Heart right ventricle (tissue), 16 donors: ENCODE measurements around the gene CACTIN. TPM values are rescaled to one million over a fixed set of nuclear protein-coding genes. Genes with fewer than 3 reads are reported as not detected.
A peak's percentile ranks its signal among the peaks of the same experiment; 100 is the strongest.

Experiments used
- ATAC-seq, 8 donors: fragments of 200-7000 bp; cut with Tn5 transposase; one replicate each; pipeline ENCODE4 v1.9.1; 2020; ENCODE audit warnings: mild to moderate bottlenecking in 8 of 8, moderate library complexity in 8 of 8, moderate number of reproducible peaks in 1 of 8
- DNase-seq, 2 donors: peaks; one replicate each; pipeline ENCODE4 v3.0.0-alpha.2; 2020
- H3K27ac ChIP-seq, 10 donors: fragments of 200-600 bp; sonication (generic) in 2 of 10; one replicate each; pipeline versions ENCODE4 v1.5.0 to v1.8.0; 2020 to 2022; ENCODE audit warnings: mild to moderate bottlenecking in 3 of 10
- H3K27me3 ChIP-seq, 7 donors: fragments of 200-600 bp; one replicate each; pipeline ENCODE4 v1.8.0; 2021 to 2022; ENCODE audit warnings: mild to moderate bottlenecking in 2 of 7
- H3K36me3 ChIP-seq, 9 donors: fragments of 200-600 bp; sonication (generic) in 1 of 9; one replicate each; pipeline versions ENCODE4 v1.5.0 to v1.8.0; 2020 to 2022; ENCODE audit warnings: mild to moderate bottlenecking in 2 of 9
- H3K4me1 ChIP-seq, 9 donors: fragments of 200-600 bp; sonication (generic) in 1 of 9; one replicate each; pipeline versions ENCODE4 v1.5.0 to v1.8.0; 2020 to 2022; ENCODE audit warnings: mild to moderate bottlenecking in 4 of 9
- H3K4me3 ChIP-seq, 10 donors: fragments of 200-600 bp; sonication (generic) in 2 of 10; one replicate each; pipeline versions ENCODE4 v1.5.0 to v1.8.0; 2020 to 2022; ENCODE audit warnings: mild to moderate bottlenecking in 7 of 10, moderate library complexity in 2 of 10
- H3K9me3 ChIP-seq, 11 donors: fragments of 200-600 bp in 10 of 11; sonication (generic) in 2 of 11; one replicate each; pipeline versions ENCODE4 v1.5.0 to v1.8.0; 2013 to 2022; ENCODE audit warnings: mild to moderate bottlenecking in 2 of 11, control low read depth in 1 of 11, moderate library complexity in 1 of 11
- WGBS, 2 donors: extraction: QIAGEN DNeasy Blood & Tissue Kit; methylation state at CpG; one replicate each; pipeline ENCODE4 v1.1.7; 2013; ENCODE audit warnings: inconsistent platforms in 1 of 2; 5-methylcytosine and 5-hydroxymethylcytosine counted together
- intact Hi-C, 10 donors: fragments of 100-400 bp; cut with DNase I; formaldehyde crosslinking; loops; one replicate each; pipeline versions ENCODE4 v1.11.1 to v1.14.2; 2022
- polyA plus RNA-seq, 2 donors: library from polyadenylated mRNA; stranded (reverse); fragments of 200-250 nt; gene quantifications; one replicate each; pipeline ENCODE4 v1.2.3, GENCODE V29; 2013
- total RNA-seq, 10 donors: library from RNA; stranded (reverse); fragmentation: NEBNext Ultra II Directional in 3 of 10; extraction: Animal tissue kit (Norgen Biotek cat#: 25700) in 3 of 10; gene quantifications; one replicate each; pipeline versions ENCODE4 v1.2.1 to v1.2.4, GENCODE V29; 2021 to 2023
- TF ChIP-seq, protein P1 (sequence below), 9 donors: fragments of 200-600 bp; sonication (generic) in 2 of 9; IDR thresholded peaks; one replicate each; pipeline versions ENCODE4 v1.5.0 to v1.8.0; 2021 to 2022; ENCODE audit warnings: antibody characterized with exemption in 9 of 9, mild to moderate bottlenecking in 5 of 9, moderate library complexity in 1 of 9
- donor health status: Arrhythmogenic right ventricular cardiomyopathy.
- donor health status: ischemic (EF 13 %, LVEDD 7.1; RV severe dilation, severe dysfunction).
- donor health status: healthy with polysubstance abuse.
- donor health status: DM: no; HTN: yes; CAD: no.
- donor health status: DM: no; HTN: no; CAD: no.
- donor health status: ischemic (EF 25% LVEDD 6.9; RV normal size, moderate dysfunction).
- donor health status: ischemic (EF 25% LVEDD 5.7; RV mildly dilated, moderate dysfunction).
- donor health status: healthy.
- donor health status: DM: yes; HTN: yes; CAD: no.
- donor health status: Ischemic cardiomyopathy.
- donor health status: ischemic (EF 35%, LVEDD 5.7; RV mildly dilated, moderate dysfunction).
- donor health status: nonischemic (EF 11% LVEDD 7.7; RV severe dilation, severe dysfunction).
- donor health status: DM: yes; HTN: yes; CAD: no.
- donor health status: PGD.
- donor health status: ischemic (EF 29% LVEDD 5.4; RV normal size, mild dysfunction).
- donor health status: nonischemic (EF 23%, LVEDD 6.1; RV moderate dilation, normal function).

The CACTIN gene
- total and polyA plus RNA-seq, 12 donors, result 9.7 to 17.6 (median 12.7) TPM

DNA sequence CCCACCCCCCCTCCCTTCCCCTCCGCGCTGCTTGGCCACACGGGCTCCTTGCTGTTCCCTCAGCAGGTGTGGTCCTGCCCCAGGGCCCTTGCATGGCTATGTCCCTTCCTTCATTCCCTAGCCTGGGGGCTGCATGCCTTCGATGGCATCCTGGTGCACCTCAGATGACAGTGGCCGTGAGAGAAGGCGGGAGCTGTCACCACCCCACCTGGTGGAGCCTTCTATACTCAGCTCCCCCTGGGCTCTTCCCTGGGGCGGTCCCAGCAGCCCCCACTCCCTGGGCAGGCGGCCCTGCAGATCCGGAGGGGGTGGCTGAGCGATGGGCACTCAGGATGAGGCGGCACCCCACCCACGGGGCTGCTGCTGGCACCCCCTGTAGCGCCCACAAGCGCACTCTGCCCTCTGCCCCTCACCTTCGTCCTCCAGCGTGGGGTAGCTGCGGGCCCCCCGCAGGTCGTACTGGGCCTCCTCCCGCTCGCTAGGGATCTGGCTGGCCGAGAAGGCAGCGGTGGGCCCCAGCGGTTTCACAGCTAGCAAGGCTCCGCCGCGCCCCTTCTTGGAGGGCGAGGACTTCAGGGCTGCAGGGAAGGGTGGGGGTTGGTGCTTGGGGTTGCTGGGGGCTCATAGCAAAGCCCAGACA, 17.2 kb upstream of the CACTIN start:
- H3K27me3 ChIP-seq, result no peaks in the 10 kb centered on the region
- no peak for DNase-seq
- intact Hi-C loops, result no loop called here
- no peak overlapping the region for H3K27ac ChIP-seq
- 85 to 94% methylated on average over 28 of the region's 28 CpGs for WGBS, 2 donors
- no peak overlapping the region for H3K4me3 ChIP-seq
- H3K9me3 ChIP-seq, result no peaks in the 10 kb centered on the region
- H3K36me3 ChIP-seq, result peaks cover 0 to 95% (median 25%) of the 10 kb centered on the region in 9 donors
- no peak for ATAC-seq
- H3K4me1 ChIP-seq, result peaks cover 0 to 12% (median 2%) of the 10 kb centered on the region in 9 donors
- TF ChIP-seq, protein P1, sequence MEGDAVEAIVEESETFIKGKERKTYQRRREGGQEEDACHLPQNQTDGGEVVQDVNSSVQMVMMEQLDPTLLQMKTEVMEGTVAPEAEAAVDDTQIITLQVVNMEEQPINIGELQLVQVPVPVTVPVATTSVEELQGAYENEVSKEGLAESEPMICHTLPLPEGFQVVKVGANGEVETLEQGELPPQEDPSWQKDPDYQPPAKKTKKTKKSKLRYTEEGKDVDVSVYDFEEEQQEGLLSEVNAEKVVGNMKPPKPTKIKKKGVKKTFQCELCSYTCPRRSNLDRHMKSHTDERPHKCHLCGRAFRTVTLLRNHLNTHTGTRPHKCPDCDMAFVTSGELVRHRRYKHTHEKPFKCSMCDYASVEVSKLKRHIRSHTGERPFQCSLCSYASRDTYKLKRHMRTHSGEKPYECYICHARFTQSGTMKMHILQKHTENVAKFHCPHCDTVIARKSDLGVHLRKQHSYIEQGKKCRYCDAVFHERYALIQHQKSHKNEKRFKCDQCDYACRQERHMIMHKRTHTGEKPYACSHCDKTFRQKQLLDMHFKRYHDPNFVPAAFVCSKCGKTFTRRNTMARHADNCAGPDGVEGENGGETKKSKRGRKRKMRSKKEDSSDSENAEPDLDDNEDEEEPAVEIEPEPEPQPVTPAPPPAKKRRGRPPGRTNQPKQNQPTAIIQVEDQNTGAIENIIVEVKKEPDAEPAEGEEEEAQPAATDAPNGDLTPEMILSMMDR (IDR thresholded peaks at IDR 0.05), result no peak

DNA sequence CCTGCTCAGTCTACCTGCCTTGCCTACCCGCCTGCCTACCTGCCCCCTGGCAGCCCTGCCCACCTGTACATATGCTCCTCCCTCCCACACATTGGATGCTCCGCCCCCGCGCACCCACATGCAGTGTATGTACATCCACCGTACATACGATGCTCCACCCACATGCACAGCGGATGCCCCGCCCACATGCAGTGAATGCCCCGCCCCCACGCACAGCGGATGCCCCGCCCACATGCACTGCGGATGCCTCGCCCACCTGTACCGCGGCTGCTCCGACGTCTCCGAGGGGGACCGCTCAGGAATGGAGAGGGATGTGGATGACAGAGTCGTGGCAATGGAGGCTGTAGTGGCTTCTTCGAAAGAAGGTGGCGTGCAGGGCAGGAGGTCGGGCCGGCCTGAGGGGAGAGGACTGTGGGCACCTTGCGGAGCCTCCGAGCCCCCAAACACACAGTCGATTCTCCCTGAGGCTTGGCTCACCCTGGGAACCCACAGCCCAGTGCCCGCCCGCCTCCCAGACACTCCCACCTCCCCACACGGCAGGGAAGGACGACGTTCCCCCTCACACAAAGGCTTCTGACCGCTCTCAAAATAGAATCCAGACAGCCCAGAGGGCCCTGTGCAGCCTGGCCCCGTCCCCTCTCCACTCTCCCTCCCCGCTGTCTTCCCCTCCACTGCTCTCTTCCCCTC, 16.5 kb upstream of the CACTIN start:
- no peak overlapping the region for H3K4me3 ChIP-seq
- ATAC-seq (peak in 1 of 8 donors; percentile 7), DNase-seq (no peak)
- intact Hi-C loops, result no loop called here
- H3K27ac ChIP-seq, result no peak overlapping the region
- H3K36me3 ChIP-seq, result peaks cover 0 to 95% (median 29%) of the 10 kb centered on the region in 9 donors
- no peaks in the 10 kb centered on the region for H3K27me3 ChIP-seq
- no peaks in the 10 kb centered on the region for H3K9me3 ChIP-seq
- H3K4me1 ChIP-seq, result peaks cover 0 to 12% (median 2%) of the 10 kb centered on the region in 9 donors
- TF ChIP-seq, protein P1 (IDR thresholded peaks at IDR 0.05), result no peak
- 87 to 88% methylated on average over 34 to 36 of the region's 36 CpGs for WGBS, 2 donors

DNA sequence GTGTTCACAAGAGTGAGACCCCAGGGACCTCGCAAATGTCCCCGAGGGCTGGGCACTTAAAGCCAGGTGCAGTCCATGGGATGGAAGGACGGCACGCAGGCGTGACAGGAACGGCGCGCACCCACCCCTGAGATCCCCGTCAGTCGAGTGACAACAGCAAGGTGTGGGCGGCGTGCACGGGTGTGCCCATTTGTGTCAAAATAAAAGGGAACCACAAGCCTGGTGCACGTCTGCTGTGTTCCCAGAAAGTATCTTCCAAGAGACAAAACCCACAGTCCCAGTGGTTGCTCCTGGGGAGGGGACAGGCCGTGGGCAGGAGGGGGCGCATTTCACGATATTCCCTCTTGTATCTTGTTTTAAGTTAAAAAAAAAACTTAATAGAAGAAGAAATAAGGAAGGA, 15.7 kb upstream of the CACTIN start:
- ATAC-seq (no peak), DNase-seq (no peak)
- TF ChIP-seq, protein P1 (IDR thresholded peaks at IDR 0.05), result no peak
- intact Hi-C loops, result no loop called here
- Histone ChIP-seq H3K4me3 (no peak overlapping the region), H3K36me3 (peaks cover 0 to 95% (median 33%) of the 10 kb centered on the region in 9 donors), H3K9me3 (no peaks in the 10 kb centered on the region), H3K4me1 (peaks cover 0 to 12% (median 2%) of the 10 kb centered on the region in 9 donors), H3K27me3 (no peaks in the 10 kb centered on the region), H3K27ac (no peak overlapping the region)
- WGBS, 2 donors, result 93 to 95% methylated on average over 17 of the region's 17 CpGs

DNA sequence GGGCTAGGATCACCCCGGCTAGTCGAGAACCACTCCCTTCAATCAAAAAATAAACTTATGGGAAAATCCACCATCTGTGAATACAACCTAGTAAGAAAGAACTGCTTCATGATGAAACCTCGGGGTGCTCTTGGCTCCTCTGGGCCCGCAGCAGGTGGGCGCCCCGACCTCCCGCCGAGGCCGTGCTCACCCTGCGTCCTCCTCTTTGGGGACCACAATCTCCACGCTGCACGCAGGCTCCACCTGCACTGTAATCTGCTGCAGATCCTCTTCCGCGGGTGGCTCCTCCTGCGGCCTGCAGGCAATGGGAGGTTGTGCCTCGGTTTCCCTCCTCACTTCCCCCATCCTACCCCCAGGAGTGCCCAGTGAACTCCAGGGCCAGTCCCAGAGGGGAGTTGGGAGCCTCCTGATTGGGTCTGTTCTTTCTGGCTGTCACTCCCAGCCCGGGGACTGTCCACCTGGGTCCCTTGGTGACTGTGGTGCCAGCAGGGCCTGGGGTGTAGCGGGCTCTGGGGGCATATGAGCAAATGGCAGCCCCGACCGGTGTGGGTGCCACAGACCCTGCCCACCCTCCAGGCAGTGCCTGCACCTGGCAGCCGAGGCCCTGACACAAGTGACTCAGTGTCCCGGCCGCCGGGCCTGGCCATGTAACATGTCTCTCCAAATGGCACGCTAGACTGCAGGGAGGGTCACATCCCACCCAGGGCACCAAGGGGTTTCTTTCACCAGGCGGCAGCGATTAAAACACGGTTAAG, 15.1 kb upstream of the CACTIN start:
- ATAC-seq (no peak), DNase-seq (no peak)
- H3K27ac ChIP-seq, result no peak overlapping the region
- intact Hi-C loops, result no loop called here
- peaks cover 0 to 12% (median 2%) of the 10 kb centered on the region in 9 donors for H3K4me1 ChIP-seq
- H3K27me3 ChIP-seq, result no peaks in the 10 kb centered on the region
- WGBS, 2 donors, result 95 to 96% methylated on average over 28 of the region's 28 CpGs
- H3K9me3 ChIP-seq, result no peaks in the 10 kb centered on the region
- H3K36me3 ChIP-seq, result peaks cover 0 to 98% (median 39%) of the 10 kb centered on the region in 9 donors
- H3K4me3 ChIP-seq, result no peak overlapping the region
- TF ChIP-seq, protein P1 (IDR thresholded peaks at IDR 0.05), result no peak
